SK-N-SH treated with all-trans-retinoic acid at 6 μM for 48 hours (cell line): ENCODE data around the gene KCNMA1.

Experiments
- BACH2 ChIP-seq: fragments of 250-450 bp; sonication (Bioruptor Pico); IDR thresholded peaks from 2 replicates; pipeline ENCODE4 v1.9.0; 2021; ENCODE audit warnings: mild to moderate bottlenecking, borderline replicate concordance
- ESRRG ChIP-seq: fragments of 250-450 bp; sonication (Bioruptor Pico); IDR thresholded peaks from 2 replicates; pipeline ENCODE4 v1.6.1; 2021; ENCODE audit warnings: mild to moderate bottlenecking
- ISL1 ChIP-seq: fragments of 250-450 bp; sonication (Bioruptor Pico); IDR thresholded peaks from 2 replicates; pipeline ENCODE4 v2.1.2; 2022; ENCODE audit warnings: mild to moderate bottlenecking, moderate library complexity
- OSR1 ChIP-seq: fragments of 250-450 bp; sonication (Bioruptor Pico); IDR thresholded peaks from 2 replicates; pipeline ENCODE4 v1.8.0; 2022; ENCODE audit warnings: moderate library complexity, mild to moderate bottlenecking, inconsistent platforms
- PPARA ChIP-seq: fragments of 250-450 bp; sonication (Bioruptor Pico); IDR thresholded peaks from 2 replicates; pipeline ENCODE4 v1.5.0; 2020; ENCODE audit warnings: mild to moderate bottlenecking, borderline replicate concordance
- ZC3H10 ChIP-seq: fragments of 250-450 bp; sonication (Bioruptor Pico); IDR thresholded peaks from 2 replicates; pipeline ENCODE4 v1.5.1; 2021; ENCODE audit warnings: mild to moderate bottlenecking, moderate library complexity
- ZFP3 ChIP-seq: fragments of 250-450 bp; sonication (Bioruptor Pico); IDR thresholded peaks from 2 replicates; pipeline ENCODE4 v1.5.0; 2020; ENCODE audit warnings: mild to moderate bottlenecking, moderate library complexity
- ZFP30 ChIP-seq: fragments of 450-650 bp; formaldehyde crosslinking; IDR thresholded peaks from 2 replicates; pipeline ENCODE4 v1.5.0; 2022; ENCODE audit warnings: mild to moderate bottlenecking, moderate library complexity
- ZNF70 ChIP-seq: fragments of 450-650 bp; formaldehyde crosslinking; IDR thresholded peaks from 2 replicates; pipeline ENCODE4 v1.5.0; 2020; ENCODE audit warnings: mild to moderate bottlenecking, moderate library complexity
- ZNF8 ChIP-seq: fragments of 450-650 bp; formaldehyde crosslinking; IDR thresholded peaks from 2 replicates; pipeline ENCODE4 v1.5.0; 2020; ENCODE audit warnings: mild to moderate bottlenecking, moderate library complexity
- TF ChIP-seq, protein P1 (sequence below): fragments of 250-450 bp; sonication (Bioruptor Pico); IDR thresholded peaks from 2 replicates; pipeline ENCODE4 v1.5.0; 2020; ENCODE audit warnings: mild to moderate bottlenecking, moderate library complexity
- TF ChIP-seq, protein P2 (sequence below): fragments of 250-450 bp; sonication (Bioruptor Pico); IDR thresholded peaks from 2 replicates; pipeline ENCODE4 v1.8.0; 2020; ENCODE audit warnings: mild to moderate bottlenecking, moderate library complexity, borderline replicate concordance
- TF ChIP-seq, protein P3 (sequence below): fragments of 250-450 bp; sonication (Bioruptor Pico); IDR thresholded peaks from 2 replicates; pipeline ENCODE4 v1.5.1; 2021; ENCODE audit warnings: mild to moderate bottlenecking, moderate library complexity
- TF ChIP-seq, protein P4 (sequence below): fragments of 250-450 bp; sonication (Bioruptor Pico); IDR thresholded peaks from 2 replicates; pipeline ENCODE4 v1.5.1; 2020; ENCODE audit warnings: low read depth, mild to moderate bottlenecking, moderate library complexity

DNA sequence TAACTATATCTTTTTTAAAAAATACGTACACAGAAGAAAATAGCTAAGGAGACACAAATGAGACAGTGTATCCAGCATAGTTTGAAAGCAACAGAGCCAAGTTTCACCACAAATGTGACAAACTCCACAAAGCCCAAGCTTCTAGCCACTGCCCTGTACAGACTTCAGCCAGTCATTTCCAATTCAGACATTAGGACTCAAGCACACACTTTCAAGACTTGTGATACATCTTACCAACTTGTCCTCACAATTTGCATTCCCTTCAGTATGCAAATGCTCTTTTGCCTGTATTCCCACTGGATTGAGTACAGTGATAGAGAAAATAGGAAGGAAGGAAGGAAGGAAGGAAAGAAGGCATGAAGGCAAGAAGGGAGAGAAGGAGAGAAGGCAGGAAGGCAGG lies 510.4 kb downstream of the KCNMA1 start:
- TF ChIP-seq ISL1 (CRISPR knock-in tag) (no peak), ESRRG (no peak), ZNF8 (CRISPR knock-in tag) (no peak), ZNF70 (CRISPR knock-in tag) (no peak), OSR1 (CRISPR knock-in tag) (no peak), ZC3H10 (CRISPR knock-in tag) (no peak), BACH2 (CRISPR knock-in tag) (no peak), ZFP3 (CRISPR knock-in tag) (no peak), PPARA (CRISPR knock-in tag) (no peak), ZFP30 (CRISPR knock-in tag) (no peak)
- TF ChIP-seq, protein P1, sequence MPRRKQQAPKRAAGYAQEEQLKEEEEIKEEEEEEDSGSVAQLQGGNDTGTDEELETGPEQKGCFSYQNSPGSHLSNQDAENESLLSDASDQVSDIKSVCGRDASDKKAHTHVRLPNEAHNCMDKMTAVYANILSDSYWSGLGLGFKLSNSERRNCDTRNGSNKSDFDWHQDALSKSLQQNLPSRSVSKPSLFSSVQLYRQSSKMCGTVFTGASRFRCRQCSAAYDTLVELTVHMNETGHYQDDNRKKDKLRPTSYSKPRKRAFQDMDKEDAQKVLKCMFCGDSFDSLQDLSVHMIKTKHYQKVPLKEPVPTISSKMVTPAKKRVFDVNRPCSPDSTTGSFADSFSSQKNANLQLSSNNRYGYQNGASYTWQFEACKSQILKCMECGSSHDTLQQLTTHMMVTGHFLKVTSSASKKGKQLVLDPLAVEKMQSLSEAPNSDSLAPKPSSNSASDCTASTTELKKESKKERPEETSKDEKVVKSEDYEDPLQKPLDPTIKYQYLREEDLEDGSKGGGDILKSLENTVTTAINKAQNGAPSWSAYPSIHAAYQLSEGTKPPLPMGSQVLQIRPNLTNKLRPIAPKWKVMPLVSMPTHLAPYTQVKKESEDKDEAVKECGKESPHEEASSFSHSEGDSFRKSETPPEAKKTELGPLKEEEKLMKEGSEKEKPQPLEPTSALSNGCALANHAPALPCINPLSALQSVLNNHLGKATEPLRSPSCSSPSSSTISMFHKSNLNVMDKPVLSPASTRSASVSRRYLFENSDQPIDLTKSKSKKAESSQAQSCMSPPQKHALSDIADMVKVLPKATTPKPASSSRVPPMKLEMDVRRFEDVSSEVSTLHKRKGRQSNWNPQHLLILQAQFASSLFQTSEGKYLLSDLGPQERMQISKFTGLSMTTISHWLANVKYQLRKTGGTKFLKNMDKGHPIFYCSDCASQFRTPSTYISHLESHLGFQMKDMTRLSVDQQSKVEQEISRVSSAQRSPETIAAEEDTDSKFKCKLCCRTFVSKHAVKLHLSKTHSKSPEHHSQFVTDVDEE (CRISPR knock-in tag) = no peak
- TF ChIP-seq, protein P2, sequence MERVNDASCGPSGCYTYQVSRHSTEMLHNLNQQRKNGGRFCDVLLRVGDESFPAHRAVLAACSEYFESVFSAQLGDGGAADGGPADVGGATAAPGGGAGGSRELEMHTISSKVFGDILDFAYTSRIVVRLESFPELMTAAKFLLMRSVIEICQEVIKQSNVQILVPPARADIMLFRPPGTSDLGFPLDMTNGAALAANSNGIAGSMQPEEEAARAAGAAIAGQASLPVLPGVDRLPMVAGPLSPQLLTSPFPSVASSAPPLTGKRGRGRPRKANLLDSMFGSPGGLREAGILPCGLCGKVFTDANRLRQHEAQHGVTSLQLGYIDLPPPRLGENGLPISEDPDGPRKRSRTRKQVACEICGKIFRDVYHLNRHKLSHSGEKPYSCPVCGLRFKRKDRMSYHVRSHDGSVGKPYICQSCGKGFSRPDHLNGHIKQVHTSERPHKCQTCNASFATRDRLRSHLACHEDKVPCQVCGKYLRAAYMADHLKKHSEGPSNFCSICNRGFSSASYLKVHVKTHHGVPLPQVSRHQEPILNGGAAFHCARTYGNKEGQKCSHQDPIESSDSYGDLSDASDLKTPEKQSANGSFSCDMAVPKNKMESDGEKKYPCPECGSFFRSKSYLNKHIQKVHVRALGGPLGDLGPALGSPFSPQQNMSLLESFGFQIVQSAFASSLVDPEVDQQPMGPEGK (CRISPR knock-in tag) = no peak
- TF ChIP-seq, protein P3, sequence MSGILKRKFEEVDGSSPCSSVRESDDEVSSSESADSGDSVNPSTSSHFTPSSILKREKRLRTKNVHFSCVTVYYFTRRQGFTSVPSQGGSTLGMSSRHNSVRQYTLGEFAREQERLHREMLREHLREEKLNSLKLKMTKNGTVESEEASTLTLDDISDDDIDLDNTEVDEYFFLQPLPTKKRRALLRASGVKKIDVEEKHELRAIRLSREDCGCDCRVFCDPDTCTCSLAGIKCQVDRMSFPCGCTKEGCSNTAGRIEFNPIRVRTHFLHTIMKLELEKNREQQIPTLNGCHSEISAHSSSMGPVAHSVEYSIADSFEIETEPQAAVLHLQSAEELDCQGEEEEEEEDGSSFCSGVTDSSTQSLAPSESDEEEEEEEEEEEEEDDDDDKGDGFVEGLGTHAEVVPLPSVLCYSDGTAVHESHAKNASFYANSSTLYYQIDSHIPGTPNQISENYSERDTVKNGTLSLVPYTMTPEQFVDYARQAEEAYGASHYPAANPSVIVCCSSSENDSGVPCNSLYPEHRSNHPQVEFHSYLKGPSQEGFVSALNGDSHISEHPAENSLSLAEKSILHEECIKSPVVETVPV (CRISPR knock-in tag) = no peak
- TF ChIP-seq, protein P4, sequence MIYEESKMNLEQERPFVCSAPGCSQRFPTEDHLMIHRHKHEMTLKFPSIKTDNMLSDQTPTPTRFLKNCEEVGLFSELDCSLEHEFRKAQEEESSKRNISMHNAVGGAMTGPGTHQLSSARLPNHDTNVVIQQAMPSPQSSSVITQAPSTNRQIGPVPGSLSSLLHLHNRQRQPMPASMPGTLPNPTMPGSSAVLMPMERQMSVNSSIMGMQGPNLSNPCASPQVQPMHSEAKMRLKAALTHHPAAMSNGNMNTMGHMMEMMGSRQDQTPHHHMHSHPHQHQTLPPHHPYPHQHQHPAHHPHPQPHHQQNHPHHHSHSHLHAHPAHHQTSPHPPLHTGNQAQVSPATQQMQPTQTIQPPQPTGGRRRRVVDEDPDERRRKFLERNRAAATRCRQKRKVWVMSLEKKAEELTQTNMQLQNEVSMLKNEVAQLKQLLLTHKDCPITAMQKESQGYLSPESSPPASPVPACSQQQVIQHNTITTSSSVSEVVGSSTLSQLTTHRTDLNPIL (CRISPR knock-in tag) = no peak
